Renal pelvis (tissue), 4 donors: ENCODE data around the gene MMP13. TPM values are rescaled to one million over a fixed set of nuclear protein-coding genes. Genes with fewer than 3 reads are reported as not detected.
A peak's percentile ranks its signal among the peaks of the same experiment; 100 is the strongest.
"Not testable (repeated sequence)": the region's sequence is repeated elsewhere in the genome, so short reads cannot be mapped to it uniquely, and the experiment has no call there.

ENCODE experiments used
- DNase-seq: peaks from one replicate; pipeline ENCODE4 v3.0.0-alpha.2; 2013
- polyA plus RNA-seq, 3 donors: library from polyadenylated mRNA; unstranded; fragments of 120-200 nt; gene quantifications; one replicate each; pipeline ENCODE4 v1.2.1, GENCODE V29; 2013; ENCODE audit not compliant: insufficient read length in 3 of 3

Gene MMP13
- polyA plus RNA-seq, 3 donors: 0.16 TPM; not detected in 2

DNA sequence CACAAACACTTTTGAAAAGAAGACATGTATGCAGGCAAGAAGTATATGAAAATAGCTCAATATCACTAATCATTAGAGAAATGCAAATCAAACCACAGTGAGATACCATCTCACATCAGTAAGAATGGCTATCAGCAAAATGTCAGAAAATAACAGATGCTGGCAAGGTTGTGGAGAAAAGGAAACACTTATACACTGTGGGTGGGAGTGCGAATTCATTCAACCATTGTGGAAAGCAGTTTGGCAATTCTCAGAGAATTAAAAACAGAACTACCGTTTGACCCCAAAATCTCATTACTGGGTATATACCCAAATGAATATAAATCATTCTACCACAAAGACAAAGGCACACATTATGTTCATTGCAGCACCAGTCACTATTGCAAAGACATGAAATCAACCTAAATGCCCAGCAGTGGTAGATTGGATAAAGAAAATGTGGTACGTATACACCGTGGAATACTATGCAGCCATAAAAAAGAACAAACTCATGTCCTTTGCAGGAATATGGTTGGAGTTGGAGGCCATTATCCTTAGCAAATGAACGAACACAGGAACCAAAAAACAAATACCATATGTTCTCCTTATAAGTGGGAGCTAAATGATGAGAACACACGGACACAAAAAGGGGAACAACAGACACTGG lies 18.5 kb downstream of the MMP13 start:
- no peak for DNase-seq

DNA sequence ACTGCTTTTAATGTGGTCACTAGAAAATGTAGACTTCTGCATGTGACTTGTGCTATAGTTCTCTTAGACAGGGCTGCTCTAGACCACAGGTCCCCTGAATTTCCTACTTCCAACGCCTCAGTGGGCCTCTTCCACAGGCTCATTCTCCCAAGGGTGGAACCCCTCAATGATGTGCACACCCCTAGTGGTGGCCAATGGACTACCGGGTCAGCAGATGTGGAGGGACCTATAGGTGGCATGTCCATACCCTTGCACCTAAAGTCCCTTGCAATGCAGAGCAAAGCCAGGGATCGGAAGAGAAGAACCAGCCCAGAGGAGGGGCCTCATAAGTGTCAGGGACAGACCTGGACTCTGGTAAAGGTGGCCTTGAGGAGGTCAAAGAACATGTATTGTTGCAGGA lies 20.0 kb downstream of the MMP13 start:
- no peak for DNase-seq

DNA sequence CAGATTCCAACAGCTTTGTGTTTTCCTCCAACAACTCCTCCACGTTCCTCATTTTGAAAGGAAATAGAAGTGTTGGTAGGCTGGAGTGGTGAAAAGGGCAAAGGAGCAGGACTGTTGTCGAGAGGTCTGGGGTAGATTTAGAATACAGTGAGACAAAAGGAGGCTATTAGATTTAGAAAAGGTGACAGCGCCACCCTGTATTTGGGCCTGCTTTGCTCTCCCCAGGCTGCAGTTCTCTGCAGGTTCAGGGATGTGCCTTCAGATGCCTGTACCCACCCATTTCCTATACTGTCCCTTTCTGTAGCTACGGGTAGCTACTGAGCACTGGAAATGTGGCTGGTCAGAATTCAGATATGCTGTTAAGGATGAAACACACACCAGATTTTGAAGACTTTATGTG lies 20.8 kb downstream of the MMP13 start:
- no peak for DNase-seq

DNA sequence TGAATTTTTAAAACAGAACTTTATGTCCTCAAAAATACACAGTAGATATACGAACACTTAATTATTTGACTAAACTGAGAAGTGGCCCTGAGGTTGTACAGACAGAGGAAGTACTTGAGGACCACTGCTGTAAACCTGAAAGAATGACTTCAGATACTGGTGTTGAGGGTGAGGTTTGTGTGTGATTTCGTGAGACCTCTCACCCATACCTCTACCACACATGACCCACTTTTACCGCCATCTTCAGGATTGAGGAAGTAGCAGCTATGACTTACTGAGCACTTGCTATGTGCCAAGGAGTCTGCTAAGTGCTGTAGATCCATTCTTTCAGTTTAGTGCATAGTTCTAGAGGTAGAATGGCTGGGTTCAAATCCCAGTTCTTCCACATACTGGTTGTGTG lies 21.9 kb downstream of the MMP13 start:
- DNase-seq: no peak

DNA sequence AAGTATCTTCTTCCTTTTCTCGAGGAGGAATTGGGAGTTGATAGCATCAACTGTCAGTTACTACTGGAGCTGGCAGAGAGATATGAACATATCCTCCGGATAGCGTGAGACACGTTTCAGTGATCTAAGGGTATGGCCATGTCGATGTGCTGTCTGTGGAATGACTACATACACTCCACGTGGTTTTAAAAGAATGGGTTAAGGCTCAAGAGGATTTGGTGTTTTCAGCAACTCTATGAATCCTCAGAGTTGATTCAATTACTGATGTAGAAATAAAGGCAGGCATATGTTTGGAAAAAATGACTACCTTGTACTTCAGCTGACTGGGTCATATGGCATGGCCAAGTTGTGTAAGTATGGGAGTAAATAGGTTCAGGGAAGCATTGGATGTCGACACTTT lies 22.9 kb downstream of the MMP13 start:
- no peak for DNase-seq

DNA sequence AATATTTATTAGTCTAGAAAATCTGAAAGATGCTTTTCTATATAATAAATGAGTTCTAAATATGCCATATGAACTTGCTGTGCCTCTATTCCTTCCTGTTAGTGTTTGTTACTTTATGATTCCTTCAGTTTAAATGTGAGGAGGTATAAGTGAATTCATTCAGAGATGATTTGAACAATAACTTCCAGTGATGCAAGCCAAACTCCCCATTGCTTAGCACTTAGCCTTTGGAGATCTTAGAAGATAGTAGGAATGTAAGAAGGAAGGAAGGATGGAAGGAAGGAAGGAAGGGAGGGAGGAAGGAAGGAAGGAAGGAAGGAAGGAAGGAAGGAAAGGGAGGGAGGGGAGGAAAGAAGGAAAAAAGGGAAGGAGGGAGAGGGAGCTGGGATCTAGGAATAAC lies 25.1 kb downstream of the MMP13 start:
- no peak for DNase-seq

DNA sequence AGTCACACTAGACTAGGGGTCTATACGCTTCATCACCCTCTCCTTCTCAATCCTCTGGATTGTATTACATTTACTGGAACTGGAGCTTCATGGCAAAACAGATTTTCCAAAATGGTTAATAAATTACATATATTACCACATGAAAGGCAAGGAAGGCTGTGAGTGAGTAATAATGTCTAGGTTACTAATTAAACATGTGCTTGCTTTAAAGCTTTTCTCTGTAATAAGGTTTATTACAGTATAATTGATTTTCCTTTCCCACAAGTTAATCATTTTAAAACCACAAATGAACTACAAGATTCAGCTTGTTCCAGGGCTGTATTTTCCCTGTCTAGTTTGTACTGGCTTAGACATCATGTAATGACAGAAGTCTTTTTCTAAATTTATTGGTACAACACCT lies 25.6 kb downstream of the MMP13 start:
- peak; percentile 69 for DNase-seq

DNA sequence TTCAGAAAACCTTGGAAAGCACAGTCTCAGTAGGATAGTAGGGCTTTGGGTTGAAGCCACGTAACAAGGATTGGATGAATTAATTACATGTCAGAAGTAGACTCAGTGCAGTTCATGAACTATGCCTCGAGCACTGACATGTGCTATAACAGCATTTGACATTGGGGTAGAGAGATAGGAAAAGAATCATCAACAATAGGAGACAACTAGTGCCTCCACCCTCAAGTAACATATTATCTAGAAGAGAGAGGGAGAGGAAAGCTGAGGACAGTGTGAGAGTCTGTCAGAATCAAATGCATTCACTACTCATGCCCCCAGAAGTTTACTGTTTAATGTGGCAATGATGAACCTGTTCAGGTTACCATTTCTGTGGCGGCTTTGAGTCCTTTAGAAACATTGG lies 26.4 kb downstream of the MMP13 start:
- no peak for DNase-seq

DNA sequence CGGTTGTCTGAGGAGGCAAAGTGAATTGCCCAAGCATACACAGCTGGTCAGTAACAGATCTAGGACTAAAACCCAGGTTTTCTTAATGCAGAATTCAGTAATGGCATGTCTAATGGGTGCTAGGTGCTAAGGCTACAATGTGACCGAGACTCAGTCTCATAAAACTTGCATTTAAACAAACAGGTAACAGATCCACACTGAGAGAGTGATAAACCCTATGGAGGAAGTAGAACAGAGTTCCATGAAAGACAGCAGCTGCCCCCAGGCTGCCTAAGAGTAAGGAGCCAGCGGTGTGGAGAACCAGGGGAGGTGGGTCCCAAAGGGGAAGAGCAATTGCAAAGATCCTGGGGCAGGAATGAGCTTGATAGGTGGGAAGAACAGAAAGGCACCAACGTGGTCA lies 27.3 kb downstream of the MMP13 start:
- no peak for DNase-seq

DNA sequence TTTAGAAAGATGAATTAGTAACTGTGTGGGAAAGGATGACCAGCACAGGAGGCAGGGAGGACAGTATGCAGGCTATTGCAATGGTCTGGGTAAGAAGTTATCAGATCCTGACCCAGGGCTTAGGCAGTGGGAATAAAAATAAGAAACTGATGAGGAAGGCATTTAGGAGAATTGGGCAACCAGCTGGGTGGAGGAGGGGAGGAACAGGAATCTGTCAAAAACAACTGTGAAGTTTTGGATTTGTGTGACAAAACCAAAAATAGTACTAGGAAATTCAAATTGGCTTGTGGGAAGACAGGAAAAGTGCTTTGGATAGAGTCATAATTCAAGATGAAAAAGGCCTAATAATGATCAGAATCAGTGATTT lies 27.9 kb downstream of the MMP13 start:
- no peak for DNase-seq

DNA sequence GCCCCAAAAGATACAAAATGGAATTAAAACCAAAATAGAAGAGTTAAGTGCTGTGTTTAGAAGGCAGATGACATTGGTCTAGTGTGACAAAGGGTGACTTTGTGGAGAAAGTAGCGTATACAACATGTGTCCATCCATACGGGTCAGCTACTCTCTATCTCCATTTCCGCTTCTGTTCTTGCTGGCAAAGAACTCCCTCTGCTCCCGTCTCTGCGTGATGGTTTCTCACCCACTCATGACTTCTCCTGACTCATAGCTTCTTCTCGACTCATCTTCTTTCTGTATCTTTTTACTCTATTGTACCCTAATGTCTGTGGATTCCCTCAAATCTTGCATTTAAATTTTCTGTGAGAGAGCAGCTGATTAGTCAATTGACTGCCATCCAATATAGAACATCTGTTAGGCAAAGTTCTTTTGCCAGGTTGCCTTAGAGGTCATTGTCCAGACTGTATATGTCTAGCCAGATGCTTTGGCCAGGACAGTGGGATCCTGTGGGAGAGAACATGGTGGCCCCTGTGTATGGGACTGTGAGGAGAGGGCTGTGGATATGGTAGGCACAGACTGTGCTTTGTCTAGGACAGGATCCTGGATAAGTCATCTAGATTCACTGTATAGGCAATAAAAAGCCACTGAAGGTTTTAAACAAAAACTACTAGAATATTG lies 28.4 kb downstream of the MMP13 start:
- no peak for DNase-seq

DNA sequence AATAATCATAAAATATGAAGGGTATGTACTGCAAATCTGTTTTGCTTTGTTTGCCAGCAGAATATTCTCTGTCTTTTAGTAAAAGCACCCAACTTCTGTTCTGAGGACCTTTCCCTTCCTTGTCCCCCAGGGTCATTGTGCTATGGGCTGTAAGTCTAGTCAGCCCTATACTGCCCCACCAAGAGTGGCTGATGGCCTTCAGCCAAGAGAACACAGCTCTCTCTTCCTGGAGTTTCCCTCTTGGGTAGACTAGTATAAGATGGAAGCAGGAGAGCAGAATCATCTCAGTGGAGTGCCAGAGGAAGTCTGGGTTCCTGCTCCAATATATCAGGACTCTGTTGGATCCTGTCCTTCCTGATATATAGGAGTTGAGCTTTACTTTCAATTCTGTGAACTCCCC lies 29.0 kb downstream of the MMP13 start:
- no peak for DNase-seq

DNA sequence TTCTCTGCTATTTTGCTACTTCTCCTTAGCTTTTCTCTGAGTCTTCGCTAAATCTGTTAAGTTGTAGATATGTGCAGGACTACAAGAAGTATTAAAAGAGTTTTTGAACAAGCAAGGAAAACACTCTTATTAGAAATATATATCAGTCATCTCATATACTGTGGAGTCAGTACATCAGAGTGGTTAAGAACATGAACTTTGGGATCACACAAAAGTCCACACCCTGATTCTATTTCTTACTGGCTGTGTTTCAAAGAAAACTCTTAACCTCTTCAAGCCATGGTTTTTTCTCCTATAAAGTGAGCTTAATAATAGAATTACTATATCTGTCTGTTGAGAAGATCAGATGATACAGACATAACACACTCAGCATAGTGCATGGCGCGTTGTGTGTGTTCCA lies 29.5 kb downstream of the MMP13 start:
- no peak for DNase-seq

DNA sequence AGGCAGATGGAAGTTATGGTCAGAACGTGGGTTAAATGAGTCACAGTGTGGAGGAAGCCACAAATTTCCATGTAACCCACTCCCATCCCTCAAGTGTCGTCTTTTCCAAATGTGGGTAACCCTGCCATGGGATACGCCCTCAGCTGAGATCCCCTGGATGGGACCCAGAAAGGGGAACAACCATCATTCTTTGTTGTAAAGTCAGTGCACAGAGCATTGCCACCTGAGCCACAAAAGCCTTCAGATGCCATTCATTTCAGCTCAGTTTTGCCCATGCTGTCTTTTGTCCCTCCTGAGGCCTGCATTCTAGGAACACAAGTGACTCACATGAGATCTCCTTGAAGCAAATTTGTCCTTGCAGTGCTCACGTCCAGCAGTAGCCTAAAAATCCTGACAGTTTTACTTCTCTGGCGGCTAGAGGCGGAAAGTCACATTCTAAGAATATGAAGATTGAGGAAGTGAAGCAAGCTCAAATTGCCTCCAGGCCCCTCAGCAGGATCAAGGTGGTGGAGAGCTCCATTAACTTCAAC lies 30.6 kb downstream of the MMP13 start:
- peak; percentile 23 for DNase-seq

DNA sequence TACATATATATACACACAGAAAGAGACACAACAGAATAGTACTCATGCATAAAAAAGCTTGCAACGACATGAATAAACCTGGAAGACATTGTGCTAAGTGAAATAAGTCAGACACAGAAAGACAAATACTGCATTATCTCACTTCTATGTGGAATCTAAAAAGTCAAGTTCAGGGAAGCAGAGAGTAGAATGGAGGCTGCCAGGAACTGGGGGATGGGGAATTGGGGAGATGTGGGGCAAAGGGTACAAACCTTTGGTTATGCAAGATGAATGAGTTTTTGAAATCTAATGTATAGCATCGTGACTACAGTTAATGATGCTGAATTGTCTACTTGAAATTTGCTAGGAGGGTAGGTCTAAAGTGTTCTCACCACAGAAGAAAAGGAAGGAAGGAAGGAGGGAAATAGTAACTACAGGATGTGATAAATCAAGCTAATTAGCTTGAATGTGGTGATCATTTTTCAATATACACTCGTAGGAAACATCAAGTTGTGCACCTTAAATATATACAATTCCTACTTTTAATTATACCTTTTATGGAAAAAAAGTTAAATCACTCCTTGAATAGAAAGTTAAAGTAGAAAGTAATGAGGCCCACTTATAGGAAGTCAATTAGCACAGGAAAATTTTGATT lies 33.8 kb downstream of the MMP13 start:
- DNase-seq: no peak

DNA sequence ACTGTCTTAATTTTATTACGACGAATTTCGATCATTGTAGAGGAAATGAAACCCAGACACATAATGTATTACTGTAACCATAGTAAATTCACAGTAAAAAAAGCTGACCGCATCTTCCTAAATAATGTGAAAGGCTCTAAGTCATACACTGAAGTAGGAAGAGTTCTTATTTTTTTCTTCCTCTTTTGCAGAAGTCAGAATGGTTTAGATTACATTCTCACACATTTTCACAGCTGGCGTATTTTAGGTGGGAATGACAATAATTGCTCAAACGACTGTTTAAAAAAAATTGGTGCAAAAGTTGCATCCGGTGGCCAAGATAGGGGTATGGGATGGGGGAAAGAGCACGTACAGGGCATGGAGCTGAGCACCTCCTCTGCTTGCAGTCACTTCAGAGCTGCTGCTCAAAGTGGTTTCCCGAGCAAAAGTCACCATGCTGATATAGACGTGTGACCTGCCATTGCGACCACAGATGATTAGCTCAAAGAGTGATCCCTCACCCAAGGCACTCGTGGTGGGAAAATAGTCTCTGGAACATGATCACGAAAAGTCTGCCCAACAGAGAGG lies 35.3 kb downstream of the MMP13 start:
- no peak for DNase-seq

DNA sequence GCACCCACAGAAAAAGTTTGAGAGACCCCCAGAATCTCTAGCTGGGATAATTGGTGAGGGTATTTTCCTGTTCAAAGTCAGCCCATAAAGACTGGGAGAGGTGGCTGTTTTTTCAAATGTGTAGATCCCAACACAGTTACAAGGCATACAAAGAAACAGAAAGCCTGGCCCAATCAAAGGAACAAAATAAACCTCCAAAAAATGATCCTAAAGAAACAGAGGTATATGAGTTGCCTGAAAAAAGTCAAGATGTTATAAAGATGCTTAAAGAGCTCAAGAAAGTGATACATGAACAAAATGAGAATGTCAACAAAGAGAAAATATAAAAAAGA lies 40.5 kb downstream of the MMP13 start:
- no peak for DNase-seq

DNA sequence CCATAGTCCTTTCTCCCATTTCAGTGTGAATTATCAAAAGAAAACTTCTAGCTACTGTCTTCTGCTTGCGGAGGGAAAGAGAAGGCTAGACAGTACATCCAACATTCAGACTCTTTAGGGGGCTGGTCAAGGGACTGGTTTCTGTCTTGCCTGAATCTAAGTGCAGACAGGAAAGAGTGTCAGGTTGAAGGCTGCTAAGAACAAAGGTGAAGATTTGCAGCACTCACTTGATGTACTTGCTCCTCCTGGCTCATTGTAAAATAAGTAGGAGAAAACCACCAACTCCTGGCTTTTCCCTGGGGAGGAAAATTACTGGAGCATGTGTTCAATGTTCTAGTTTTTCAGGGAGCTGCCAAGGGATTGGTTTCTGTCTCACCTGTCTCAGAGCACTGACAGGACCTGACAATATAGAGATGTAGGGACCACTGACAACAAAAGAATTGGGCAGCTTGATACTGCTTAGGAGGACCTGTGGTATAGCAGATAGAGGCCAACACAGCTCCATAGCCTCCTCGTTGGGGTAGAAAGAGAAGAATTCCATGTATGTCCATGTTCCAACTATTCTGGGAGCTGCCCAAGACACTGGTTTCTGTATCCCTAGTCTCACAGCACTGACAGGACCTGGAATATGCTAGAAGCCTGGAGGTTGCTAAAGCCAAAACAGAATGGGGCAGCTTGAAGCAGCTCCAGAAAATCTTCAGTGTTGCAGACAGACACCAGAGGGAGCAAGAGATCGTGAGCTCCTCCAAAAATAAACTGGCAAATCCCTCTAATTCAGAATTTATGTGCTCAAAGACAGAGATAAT lies 41.1 kb downstream of the MMP13 start:
- DNase-seq: no peak

DNA sequence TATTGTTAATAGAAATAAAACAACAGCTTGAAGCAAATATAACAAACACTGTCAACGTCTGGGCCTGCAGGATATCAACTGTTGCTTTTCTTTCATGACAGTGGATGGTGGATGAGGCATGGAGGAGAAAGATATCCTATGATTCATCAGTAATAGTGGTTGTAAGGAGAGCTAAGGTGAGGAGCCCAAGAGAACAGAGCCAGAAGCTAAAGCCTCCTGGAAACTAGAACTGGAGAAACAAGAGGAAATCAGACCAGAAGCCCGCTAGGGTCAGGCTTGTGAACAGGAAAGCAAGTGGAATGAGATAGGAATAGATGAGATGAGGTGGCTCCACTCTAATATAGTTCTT lies 43.1 kb downstream of the MMP13 start:
- no peak for DNase-seq

DNA sequence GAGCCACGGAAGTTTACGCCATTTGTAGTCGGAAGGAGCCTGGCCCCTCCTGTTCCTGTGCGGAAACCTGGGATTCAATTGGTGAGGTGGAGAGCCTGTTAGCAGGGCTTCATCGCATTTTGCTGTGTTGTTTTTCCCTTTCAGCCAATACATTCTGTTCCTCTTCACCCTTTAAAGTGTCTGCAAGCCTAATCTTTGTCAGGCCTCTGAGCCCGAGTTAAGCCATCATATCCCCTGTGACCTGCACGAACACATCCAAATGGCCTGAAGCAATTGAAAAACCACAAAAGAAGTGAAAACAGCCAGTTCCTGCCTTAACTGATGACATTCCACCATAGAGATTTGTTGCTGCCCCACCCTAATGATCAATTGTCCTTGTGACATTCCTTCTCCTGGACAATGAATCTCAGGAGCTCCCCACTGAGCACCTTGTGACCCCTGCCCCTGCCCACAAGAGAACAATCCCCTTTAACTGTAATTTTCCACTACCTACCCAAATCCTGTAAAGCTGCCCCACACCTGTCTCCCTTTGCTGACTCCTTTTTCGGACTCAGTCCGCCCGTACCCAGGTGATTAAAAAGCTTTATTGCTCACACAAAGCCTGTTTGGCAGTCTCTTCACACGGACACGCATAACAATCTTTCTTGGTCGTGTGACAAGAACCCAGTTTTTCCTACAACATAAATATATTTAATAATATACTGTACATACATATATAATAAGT lies 43.6 kb downstream of the MMP13 start:
- DNase-seq: no peak

DNA sequence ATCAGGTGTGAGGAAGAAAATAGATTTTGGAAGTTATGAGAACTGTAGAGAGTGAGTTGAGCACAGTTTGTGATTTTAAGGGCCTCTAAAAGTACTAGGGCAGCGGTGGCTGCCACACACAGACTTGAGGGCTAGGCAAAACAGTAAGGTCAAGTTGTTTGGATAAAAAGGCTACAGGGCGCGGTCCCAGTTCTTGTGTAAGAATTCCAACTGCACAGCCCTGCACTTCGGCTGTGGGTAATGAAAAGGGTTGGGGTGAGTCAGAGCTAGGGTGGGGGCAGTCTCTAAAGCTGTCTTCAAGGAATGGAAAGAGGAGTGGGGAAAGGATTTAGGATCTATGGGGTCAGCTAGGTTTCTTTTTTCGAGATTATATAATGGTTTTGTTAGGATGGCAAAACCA lies 49.7 kb downstream of the MMP13 start:
- DNase-seq: not testable (repeated sequence)

DNA sequence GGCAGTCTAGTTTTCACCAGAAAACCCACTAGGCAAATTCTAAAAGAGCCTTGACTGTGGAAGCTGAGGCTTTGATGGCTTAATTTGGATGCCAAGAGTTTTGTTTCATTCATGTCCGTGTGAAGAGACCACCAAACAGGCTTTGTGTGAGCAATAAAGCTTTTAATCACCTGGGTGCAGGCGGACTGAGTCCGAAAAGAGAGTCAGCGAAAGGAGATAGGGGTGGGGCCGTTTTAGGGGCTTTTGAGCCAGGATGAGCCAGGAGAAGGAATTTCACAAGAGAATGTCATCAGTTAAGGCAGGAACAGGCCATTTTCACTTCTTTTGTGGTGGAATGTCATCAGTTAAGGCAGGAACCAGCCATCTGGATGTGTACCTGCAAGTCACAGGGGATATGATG lies 51.6 kb downstream of the MMP13 start:
- not testable (repeated sequence) for DNase-seq
